DMS 273 (cell line): ENCODE results near the gene AGTR1.
"Not testable (repeated sequence)": the region's sequence is repeated elsewhere in the genome, so short reads cannot be mapped to it uniquely, and the experiment has no call there.

Experiments
- DNase-seq: peaks from one replicate; lab custom pipeline; 2025; ENCODE audit not compliant: unreplicated experiment; lab: John Stamatoyannopoulos, UW

Gene AGTR1

DNA sequence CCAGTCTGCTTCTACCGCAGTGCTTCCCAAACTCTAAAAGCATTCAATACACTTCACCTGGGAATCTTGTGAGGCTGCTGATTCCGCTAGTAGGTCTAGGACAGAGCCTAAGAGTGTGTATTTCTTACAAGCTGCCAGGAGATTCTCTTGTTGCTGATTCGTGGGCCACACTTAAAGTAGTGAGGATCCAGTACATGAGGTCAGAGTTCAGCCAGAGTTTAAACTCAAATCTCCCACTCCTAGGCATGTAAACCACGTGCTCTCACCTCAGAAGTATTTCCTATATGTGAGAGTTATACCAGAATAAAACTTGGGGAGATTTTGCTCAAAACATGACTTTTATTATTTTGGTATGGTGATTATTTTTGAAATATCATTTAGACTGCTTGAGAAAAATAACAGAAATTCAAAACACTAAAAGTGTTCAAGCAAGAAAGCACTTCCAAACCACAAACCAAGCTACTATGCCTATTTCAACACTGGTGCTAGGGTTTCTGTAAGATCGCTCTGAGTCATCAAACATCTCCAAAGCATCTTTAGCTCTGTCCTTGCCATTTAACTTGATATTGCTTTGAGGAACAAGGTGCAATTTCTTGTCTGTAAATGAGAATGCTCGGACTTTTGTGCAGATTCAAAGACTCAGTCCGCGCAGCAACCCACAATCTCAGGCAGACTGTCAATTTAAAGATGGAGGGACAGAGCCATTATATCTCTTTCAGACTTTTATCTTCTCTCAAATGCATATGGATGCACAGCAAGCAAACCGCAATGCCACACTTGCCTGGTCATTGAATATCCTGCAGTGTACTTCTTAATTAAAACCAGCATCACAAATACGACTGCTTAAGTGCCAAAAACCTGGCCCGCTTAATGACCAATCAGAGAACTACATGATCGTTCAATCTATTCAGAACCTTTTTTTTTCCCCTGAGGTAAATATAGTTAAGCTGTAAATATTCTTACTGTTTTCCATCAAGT is 59.8 kb downstream of the AGTR1 start:
- DNase-seq = no peak

DNA sequence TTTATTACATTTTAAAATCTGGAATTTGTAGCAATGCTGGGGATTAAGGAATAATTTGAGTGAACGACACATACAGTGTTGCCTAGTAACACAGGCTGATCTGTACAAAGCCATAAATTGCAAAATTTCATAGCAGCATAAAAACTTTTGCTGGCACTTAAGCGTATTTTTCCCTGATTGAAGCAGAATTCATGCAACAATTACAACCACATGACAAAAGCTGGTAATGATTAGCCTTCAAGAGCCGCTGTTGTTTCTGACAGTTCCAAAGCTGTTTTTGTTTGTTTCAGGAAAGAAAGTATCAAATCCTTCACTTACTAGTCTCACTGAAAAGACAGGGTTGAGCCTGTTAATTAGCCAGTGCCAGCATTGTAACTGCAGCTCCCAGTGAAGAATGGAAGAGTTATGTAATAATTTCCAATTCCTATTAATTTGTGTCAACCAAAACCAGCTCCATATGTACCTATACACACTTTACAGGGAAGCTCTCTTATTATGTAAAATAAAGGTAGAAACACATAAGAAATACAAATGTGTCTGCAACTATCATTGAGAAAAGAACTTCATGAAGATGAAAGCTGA is 60.7 kb downstream of the AGTR1 start:
- DNase-seq = no peak

DNA sequence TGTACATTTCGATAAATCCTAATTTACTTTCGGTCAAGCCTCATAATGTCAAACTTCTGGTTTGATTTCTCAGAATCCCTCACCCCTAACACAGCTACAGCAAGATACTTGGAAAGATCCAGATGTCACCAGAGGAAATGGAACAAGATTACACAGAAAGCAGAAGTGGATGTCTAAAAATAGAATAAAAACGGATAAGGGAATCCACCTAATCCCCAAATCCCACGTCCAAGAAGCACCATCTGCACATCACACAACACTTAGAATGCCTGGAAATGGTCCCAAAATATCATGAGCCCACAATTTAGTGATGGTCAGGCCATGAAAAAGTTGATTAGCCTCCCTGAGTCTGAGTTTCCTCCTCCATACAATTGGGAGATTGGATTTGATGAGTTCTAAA is 61.7 kb downstream of the AGTR1 start:
- DNase-seq = peak; percentile 23

DNA sequence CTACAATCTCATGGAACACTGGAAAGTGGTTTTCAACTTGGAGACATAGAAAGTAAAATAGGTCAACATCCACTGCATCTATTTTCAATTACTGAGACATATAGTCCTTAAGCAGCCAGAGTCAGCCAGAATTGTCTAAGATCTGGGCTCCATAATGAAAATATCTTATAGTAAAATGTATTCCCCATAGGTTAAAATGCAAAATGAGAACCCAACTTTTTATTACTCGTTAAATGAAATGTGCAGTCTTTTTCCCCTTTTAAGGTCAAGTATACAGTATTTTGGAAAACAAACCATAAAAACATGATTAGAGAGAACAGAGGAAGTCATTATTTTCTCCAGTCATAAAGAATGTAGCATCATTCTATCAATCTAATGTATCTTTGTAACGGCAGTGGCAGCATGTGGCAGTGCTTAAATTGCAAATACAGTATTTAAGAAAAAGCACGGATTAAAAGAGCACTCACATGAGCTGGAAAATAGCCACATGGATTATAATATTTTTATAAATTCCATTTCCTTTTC is 65.5 kb downstream of the AGTR1 start:
- no peak for DNase-seq

DNA sequence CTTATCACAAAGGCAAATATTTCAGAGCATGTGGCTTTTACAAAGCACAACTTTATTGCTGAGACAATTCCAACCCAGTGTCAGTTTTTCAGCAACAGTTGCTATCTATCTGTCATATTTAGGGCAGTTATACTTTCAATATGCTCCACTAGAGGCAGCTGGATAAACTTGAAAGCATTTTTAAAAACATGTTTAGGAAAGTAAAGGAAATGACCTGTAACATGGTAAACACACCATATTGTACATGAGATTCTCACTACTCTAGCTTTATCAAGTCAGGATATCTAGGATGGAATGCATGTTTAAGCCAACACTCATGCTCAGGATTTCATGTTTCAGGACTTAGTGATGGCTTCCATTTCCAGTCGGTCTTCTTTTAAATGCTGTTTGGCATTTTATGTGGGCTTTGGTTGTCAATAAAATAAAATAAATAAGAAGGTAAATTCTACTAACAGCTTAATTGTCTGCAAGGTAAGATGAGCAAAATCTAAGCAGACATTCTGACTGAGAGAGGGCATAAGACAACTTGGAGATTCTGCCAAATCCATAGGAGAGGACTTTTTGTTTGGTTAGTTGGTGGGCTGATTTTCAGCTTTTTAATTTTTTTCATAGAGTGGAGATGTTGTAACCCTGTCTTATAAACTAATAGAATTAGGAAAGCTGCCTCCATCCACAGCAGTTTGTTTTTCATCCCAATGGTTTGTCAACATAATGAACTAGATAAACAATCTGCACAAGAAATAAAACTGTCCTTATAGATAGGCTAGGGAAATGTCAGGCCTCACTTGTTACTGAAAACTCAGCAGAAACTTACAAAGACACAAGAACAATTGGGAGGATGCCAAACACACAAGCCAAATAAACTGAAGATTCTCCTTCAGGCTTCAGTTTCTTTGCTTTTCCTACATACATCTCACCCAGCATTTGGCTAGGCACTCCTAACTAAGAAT is 66.6 kb downstream of the AGTR1 start:
- no peak for DNase-seq

DNA sequence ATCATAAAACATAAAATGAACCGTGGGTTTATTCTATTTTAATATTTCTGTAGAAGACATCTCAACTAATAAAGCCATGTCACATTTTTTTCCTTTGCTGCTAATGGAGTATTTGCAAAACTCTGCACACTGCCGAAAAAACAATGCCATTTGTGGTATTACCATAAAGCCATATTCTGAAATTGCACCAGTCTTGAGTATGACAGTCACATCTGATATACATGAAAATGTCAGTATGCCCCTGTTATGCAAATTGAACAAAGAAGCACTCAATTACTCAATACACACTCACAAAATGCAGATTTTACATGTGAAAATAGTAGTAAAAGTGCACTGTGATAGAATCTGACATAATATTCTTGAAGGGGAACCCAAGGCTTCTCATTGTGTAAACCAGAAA is 74.7 kb downstream of the AGTR1 start:
- no peak for DNase-seq

DNA sequence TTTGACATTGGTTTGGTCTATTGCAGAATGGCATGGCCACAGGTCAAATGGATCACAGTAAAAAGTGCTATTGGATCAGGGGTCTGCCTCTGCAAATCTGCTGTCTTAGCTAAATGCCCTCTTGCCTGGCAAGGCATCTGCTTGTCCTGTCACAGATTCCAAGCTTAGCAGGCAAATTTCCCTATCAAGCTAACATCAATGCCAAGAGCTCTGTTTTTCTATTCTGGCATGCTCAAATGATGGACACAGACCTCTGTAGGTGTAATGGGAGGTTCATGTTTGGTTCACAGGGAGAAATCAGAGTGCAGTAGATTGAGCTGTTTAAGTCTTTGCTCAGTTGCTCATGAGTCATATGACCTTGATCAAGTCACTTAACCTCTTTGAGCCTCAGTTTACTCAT is 75.1 kb downstream of the AGTR1 start:
- DNase-seq = no peak

DNA sequence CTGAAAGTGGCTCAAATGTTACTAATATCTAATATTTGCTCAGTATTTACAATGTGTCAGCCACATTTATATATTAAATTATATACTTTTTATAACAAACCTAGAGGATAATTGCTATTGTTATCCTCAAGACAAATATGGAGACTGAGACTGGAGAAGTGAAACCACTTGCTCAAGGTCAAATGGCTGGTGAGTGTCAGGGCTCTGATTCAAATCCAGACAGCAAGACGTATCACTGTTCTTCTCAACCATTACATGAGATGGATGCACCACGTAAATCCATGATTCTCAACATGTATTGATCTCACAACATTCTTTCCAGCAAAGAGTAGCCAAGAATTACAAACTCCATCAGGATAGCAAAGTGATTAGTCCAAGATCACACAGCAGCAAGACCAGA is 76.1 kb downstream of the AGTR1 start:
- no peak for DNase-seq

DNA sequence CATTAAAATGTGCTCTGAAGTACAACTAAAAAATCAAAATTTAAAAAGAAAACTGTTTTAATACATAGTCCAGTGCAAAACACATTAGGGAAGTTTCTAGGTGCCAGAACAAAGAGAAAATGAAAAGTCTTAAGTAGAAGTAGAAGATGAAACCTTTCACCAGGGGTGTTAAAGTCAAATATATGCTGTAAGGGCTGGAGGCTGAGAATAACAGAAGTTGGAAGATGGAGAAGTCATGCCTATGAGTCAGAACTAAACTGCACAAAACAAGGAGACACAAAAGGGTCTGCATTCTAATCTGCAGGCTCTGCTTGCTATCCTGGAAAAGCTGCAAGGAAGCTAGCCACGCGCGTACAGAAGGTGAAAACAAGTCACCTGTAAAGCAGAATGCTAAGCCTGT is 81.2 kb downstream of the AGTR1 start:
- DNase-seq = no peak

DNA sequence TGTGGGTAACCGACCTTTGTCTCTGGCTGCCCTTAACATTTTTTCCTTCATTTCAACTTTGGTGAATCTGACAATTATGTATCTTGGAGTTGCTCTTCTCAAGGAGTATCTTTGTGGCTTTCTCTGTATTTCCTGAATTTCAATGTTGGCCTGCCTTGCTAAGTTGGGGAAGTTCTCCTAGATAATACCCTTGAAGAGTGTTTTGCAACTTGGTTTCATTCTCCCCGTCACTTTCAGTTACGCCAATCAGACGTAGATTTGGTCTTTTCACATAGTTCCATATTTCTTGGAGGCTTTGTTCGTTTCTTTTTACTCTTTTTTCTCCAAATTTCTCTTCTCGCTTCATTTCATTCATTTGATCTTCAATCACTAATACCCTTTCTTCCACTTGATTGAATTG is 87.3 kb downstream of the AGTR1 start:
- not testable (repeated sequence) for DNase-seq

DNA sequence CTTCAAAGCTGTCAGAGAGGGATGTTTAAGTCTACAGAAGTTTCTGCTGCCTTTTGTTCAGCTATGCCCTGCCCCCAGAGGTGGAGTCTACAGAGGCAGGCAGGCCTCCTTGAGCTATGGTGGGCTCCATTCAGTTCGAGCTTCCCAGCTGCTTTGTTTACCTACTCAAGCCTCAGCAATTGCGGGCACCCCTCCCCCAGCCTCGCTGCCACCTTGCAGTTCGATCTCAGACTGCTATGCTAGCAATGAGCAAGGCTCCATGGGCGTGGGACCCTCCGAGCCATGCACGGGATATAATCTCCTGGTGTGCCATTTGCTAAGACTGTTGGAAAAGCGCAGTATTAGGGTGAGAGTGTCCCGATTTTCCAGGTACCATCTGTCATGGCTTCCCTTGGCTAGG is 88.5 kb downstream of the AGTR1 start:
- DNase-seq = not testable (repeated sequence)

DNA sequence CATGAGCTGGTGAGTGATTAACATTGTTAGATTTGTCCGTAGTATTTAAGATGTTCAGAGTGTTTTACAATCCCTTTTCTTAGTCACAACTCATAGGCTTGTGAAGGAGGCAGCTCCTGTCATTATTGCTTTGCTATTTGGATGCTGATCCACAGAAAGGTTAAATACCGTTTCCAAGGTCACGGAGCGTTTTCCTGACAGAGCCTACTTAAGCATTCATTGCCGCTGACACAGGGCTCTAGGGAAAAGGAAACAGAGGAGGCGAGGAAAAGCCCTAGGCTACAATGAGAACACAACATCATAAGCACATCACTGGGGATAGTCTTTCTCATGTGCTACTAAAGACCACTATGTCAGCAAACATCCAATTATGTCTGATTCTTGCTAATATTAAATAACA is 91.4 kb downstream of the AGTR1 start:
- DNase-seq = no peak

DNA sequence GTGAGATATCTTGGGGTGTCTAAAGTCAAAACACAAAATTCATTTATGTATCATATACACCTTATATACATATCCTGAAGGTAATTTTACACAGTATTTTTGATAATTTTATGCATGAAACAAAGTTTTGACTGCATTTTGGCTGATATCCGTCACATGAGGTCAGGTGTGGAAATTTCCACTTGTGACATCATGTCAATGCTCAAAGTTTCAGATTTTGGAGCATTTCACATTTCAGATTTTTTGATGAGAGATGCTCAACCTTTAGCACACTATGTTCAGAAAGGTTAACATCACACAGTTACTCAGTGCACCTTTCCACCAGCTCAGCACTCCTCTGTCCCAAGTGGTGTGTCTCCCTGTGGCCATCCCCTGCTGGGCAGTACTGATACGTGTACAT is 92.2 kb downstream of the AGTR1 start:
- DNase-seq = no peak

DNA sequence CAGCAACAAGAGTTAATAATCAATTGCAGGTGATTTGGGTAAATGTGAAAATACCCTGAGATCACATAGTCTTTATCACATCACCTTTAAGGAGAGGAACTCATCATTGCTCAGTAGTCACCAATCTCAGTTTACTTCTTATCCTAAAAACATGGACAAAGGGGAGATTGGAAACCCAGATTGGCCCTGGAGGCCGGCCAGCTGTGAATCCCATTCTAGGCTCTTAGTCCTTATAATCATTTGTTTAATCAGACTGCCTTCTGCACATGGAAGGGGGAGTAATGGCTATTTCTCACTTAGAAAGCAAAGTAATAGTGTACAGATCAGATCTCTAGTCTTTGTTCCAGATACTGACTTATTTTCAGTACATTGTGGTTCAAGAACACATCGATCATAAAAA is 92.7 kb downstream of the AGTR1 start:
- no peak for DNase-seq

DNA sequence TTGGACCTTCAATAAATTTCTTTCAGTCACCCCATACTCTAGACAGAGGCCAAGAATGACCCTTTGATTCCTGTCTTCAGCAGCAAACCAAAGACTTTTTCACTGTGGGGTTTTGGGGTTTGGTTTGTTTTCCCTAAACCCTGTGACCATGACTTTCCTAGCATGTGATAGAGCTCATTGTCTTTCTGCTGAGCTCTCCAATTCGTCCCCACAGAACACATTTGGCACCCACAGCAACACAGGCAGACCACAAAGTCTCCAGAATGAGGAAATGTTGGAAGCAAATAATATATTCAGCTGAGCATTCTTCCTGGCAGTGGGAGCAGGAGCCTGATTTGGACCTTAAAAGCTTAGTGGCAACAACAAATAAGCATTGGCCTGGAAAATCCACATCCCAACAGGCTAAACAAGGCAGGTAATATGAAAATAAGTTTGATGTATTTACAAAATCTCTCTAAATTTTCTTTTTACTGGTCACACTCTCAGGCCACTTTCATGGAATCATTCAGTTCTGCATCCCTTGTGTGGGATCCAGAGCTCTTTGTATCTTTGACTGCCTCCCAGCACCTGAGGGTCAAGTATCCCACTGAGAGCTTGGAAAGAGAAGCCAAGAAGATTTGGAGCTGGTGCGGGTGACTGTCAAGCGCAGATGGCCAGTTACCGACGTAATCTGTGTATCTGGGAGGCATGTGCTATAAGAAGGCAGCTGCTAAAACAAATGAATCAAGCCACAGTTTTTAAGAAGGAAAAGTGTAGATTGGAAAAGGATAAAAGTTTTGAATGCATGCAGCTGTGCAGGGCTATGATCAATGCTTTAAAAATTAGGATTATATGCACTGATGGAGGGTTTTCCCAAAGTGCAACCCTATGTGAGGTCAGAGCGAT is 93.4 kb downstream of the AGTR1 start:
- peak; percentile 67 for DNase-seq

DNA sequence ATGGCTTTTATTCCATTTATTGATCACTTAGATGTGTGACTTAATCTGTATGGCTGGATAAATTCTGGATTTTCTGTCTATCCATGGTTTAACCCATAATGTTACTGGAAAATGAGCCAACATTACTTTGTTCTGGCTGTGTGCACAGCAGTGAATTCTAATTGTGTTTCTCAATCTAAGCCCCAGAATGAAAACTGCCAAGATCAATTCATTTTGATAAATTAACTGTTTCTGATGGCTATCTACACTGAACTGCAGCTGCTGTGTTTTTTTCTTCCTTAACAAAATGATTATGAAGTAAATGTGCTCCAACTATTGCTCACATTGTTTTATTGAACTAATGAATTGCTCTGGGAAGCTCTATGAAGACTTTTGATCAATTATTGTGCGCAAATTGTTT is 94.2 kb downstream of the AGTR1 start:
- DNase-seq = no peak

DNA sequence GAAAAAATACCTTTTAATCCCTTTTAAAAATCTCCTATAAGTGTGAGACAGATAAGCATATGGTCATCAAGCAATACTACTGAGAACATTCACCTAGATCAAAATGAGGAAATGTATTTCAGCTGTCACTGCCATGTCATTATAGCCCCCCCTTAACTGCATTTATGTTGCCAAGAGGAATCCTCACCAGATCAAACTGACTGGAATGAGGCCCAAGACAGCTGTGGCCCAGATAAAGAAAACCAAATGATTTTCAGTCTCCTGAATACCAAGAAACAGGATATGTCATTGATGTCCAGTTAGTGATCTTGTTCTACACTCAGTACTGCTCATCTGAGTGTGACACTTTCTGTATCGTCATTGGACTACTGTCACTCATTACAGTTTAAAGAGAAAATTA is 94.8 kb downstream of the AGTR1 start:
- no peak for DNase-seq
